Stimulated activated CD4-positive, alpha-beta T cell treated with anti-CD3 and anti-CD28 coated beads, Interleukin-12 subunit alpha, Interleukin-12 subunit beta, amount 100 ng/mL, for 24 hours (primary cell): ENCODE data around the gene PLCB1.

Source experiments
- DNase-seq, 2 experiments: peaks; one replicate each; pipeline ENCODE4 v3.0.0-alpha.2; 2020; ENCODE audit warnings: low read depth in 2 of 2

Gene PLCB1

DNA sequence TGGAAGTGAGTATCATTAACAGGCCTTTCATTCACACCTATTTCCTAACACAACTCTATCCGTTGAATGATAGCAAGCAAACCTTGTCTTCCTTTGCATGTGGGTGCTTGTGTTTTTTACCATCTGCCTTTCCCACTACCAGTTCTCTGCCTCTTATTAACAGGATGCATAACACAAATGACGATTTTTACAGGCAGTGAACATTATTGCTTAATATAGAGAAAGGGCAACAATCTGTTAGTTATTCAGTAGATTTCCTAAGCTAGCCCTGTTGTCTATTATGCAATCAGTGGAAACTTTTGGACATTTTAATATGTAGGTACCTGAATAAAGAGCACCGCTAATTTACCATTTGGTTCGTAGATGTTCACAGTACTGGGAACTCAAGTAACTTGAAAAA is 588.0 kb downstream of the PLCB1 start:
- DNase-seq = no peak

DNA sequence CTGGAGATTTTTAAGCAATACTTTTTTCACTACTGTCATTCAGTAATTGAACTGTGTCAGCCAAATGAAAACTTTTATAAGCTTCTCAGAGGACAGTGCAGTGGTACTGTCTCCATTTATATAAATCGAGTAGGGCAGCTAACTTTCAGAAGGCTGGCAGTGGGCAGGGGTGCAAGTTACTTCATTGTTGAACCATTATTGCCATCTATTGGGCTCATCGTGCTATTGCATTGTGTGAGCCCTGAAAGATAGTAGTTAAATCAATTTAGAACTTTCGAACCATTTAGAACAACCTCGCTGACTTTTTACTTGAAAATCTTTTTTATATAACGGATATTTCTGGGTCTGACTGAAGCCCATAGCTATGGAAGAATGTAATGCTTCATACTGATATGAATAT is 589.0 kb downstream of the PLCB1 start:
- DNase-seq = no peak

- DNase-seq = no peak
These were observed 590.3 kb downstream of the PLCB1 start for GRCh38 chr20:8722277-8722928.

DNA sequence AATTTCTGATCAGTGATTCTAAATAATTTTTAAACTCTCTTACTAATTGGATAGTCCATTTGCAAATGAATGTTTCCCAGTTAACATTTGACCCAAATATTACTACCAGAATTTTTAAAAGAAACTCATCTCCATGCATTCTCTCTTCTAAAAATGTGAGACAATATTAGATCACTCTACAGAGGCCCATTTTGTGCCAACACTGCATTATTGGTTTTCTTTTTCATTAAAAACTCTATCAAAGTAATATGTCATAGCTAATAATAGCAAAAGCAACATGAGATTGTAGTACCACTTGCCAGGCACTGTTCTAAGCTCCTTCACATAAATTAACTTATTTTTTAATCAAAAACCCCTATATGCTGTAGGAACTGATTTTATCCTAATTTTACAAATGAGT is 591.2 kb downstream of the PLCB1 start:
- DNase-seq = no peak

DNA sequence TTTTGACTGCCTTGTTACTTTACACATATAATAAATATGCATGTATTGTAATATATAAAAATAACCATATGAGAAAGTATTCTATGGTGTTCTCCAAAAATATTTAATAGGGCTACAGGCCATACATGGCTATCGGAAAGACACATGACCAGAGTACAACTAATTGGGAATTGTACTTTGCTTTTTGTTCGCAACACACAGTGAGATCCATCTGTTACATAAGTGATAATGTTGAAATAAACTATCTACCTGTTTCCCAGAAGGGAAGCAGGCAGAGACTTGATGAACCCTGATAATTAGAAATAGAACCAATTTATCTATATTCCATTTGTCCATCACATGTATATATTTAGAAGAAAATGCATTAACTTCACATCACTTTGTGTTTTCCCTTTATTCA is 592.8 kb downstream of the PLCB1 start:
- no peak for DNase-seq

DNA sequence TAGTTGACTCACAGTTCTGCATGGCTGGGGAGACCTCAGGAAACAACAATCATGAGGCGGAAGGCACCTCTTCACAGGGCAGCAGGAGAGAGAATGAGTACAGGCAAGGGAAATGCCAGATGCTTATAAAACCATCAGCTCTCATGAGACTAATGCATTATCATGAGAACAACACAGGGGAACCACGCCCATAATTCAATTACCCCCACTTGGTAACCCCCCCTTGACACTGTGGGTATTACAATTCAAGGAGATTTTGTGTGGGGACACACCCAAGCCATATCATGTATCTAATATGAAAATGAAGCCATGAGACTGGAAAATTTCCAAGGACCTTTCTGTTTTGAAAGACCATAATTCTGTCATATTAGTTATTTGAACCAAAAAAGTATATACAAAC is 594.4 kb downstream of the PLCB1 start:
- no peak for DNase-seq

GRCh38 chr20:8735014-8735413 is 602.9 kb downstream of the PLCB1 start:
- DNase-seq = no peak

DNA sequence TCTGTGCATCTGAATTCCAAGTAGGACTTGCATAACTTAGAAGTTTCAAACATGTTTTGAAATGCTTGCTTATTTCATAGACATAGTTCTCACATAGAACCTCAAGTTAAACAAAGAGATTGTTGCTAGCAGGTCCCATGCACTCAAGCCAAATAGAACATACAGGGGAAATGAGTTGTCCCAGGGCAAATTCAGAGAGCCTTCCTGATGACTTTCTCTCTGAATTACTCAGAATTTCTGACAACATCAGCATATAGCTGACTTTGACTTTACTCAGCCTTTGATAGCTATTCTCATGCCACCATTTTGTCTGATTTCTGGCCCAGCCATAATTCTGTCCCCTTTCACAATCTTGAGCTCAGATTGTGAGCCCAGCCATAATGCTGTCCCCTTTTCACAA is 603.6 kb downstream of the PLCB1 start:
- no peak for DNase-seq

DNA sequence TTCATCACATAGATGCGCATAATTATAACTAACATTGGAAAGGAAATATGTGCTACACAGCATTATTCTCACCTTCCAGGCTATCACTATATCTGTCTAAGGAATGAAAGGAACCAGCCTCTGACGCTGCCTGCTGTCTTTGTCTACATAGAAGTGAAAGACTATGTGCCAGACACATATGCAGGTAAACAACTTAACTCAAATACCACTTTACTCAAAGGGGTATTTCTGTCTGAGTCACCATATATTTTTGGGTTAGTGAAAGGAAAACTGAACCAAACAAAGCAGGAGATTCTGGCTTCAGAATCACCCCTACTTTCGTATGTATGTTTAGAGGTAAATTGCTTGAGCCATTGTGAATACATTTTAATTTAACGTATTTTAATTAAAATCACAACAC is 608.2 kb downstream of the PLCB1 start:
- DNase-seq = no peak

DNA sequence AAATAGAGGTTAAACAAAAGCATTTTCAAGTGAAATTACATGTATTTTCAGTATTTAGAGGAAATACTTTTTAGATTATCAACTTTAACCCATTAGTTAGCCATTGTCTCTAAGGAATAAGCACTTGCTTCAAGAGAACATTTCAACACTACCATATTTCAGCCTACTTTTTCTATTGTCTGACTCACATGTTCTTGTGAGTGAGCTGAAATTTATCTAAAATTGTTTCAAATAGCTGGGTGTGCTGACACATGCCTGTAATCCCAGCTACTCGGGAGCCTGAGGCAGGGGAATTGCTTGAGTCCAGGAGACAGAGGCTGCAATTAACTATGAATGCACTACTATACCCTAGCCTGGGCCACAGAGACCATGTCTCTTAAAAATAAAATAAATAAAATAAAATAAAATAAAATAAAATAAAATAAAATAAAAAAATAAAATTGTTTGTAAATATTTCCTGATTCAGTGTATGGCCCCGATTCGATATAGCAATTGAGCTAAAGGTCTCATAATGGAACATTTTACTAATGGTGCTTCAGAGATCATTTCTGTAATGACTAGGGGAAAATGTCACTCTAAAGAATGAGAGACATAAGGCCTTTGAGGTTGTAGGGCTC is 612.3 kb downstream of the PLCB1 start:
- no peak for DNase-seq

DNA sequence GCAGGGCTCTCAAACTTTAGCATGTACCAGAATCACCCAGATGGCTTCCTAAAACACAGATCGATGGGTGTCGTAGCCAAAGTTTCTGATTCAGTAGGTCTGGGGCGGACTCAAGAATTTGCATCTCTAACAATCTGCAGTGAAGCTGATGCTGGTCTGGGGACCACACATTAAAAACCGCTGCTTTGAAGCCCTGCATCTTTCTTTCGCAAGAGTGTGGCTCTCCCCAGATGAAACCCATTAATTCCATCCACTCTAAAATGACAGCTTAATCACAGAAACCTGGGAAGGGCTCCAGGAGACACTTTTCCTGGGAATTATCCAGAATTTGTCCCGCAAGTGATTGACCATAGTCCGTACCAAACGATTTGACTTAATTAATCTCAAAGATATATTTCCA is 617.0 kb downstream of the PLCB1 start:
- DNase-seq = no peak

GRCh38 chr20:8749986-8750385 is 617.9 kb downstream of the PLCB1 start:
- DNase-seq = no peak

GRCh38 chr20:8755340-8756118 is 623.5 kb downstream of the PLCB1 start:
- no peak for DNase-seq

DNA sequence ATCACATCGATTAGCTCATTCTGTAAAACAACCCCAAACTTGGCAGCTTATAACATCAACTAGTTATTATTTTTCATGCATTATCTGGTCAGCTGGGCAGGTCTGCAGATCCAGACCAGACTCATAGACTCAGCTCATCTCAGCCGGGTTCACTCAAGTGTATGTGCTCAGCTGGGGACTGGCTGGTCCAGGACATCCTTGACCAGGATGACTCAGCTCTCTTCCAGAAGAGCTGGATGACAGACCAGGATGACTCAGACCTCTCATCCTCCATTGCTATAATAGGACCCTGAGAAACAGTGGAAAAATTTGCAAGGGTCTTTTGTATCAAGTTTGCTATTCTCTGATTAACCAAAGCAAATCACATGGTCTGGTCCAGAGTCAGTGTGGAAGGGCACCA is 624.3 kb downstream of the PLCB1 start:
- DNase-seq = no peak

GRCh38 chr20:8757146-8757545 is 625.1 kb downstream of the PLCB1 start:
- DNase-seq = no peak

- no peak for DNase-seq
These were observed 632.4 kb downstream of the PLCB1 start for GRCh38 chr20:8764344-8764962.

- DNase-seq = no peak
These were observed 634.9 kb downstream of the PLCB1 start for GRCh38 chr20:8766868-8767390.

DNA sequence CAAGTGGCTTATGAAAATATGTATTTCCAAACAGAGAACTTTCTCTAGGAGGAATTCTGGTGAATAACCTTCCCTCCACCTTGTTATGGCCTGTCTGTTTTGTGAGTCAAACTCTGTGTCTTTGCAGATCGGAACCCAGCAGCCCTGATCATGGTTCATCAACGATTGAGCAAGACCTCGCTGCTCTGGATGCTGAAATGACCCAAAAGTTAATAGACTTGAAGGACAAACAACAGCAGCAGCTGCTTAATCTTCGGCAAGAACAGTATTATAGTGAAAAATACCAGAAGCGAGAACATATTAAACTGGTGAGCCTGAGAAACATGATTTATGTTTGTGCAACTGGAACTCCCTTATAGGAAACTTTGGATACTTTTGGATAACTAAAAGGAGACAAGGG is 642.3 kb downstream of the PLCB1 start:
- no peak for DNase-seq

DNA sequence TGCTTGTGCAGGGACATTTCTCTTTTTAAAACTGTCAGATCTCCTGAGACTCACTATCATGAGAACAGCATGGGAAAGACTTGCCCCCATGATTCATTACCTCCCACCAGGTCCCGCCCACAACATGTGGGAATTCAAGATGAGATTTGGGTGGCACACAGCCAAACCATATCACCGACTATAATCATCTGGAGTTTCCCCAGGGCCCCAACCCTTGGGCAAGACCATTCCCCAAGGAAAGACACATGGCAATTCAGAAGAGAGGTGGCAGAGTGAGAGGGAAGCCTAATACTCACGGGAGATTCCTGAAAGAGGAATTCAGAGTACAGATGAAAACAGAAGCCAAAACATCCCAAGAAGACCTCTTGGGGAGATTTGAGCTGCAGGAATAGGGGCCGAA is 645.8 kb downstream of the PLCB1 start:
- DNase-seq = no peak

DNA sequence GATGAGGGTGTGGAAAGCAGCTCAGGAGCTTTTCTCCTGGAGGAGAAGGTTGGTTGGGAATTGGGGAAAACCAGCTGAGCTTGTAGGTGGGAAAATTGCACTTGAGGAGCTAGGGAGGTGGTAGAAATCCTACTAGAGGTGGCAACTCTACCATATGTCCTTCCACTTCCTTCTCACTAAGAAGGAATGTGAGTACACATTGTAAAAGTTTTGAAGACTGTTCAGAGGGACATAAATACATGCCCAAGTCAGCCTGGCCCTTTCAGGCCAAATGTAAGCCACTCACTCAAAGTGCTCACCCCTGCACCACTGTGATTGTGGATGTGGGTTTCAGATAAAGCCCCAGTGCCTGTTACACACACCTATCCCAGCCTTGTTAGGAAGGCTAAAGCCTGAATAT is 646.3 kb downstream of the PLCB1 start:
- no peak for DNase-seq

- DNase-seq = no peak
These were observed 648.8 kb downstream of the PLCB1 start for GRCh38 chr20:8780915-8781314.

- no peak for DNase-seq
These were observed 650.7 kb downstream of the PLCB1 start for GRCh38 chr20:8782804-8783203.

GRCh38 chr20:8783734-8784133 is 651.7 kb downstream of the PLCB1 start:
- no peak for DNase-seq
